ENCODE measurements around the gene HEXIM1. TPM values are rescaled to one million over a fixed set of nuclear protein-coding genes. Genes with fewer than 3 reads are reported as not detected.

Gene HEXIM1
- total RNA-seq, 2 donors from 2014 or later: 34.9 to 89.1 TPM

DNA sequence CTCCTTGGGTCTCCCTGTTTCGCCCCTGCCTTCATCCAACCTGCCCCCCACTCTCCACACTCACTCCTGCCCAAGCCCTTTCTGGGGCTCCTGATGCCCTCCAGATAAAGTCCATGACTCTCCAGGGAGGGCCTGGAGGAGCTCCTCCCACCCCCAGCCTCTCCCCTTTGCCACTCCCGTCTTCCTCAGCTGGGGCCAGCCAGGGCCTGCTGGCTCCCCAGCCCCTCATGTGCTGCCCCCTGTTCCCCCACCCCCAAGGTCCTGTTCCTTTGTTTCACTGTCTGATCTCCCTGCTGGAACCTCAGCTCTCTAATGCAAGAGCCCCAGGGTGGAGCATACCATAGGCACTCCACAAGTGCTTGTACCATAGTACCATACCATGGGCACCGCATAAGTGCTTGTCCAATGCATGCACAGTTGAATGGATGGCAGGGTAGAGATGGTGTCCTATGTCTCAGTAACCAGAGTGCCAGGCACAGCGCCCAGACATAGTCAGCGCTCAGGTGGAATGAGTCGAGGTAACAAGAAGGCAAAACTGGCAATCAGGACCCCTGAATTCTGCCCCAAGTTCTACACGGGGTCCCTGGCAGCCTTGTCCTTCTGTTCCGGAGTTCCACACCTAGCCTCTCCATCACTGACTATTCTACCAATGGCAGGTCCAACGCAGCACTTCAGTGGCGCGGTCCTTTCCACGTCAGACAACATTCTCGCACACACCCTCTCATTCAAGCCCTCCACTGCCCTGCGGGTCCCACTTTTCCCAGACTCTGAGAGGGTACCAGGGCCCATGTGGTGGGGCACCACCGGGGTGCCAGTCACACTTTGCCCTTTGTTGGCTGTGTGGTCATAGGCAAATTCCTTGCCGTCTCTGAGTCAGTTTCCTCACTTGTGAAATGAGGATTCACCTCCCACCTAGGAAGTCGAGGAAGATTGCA is 17.3 kb upstream of the HEXIM1 start:
- TF ChIP-seq, protein P1, sequence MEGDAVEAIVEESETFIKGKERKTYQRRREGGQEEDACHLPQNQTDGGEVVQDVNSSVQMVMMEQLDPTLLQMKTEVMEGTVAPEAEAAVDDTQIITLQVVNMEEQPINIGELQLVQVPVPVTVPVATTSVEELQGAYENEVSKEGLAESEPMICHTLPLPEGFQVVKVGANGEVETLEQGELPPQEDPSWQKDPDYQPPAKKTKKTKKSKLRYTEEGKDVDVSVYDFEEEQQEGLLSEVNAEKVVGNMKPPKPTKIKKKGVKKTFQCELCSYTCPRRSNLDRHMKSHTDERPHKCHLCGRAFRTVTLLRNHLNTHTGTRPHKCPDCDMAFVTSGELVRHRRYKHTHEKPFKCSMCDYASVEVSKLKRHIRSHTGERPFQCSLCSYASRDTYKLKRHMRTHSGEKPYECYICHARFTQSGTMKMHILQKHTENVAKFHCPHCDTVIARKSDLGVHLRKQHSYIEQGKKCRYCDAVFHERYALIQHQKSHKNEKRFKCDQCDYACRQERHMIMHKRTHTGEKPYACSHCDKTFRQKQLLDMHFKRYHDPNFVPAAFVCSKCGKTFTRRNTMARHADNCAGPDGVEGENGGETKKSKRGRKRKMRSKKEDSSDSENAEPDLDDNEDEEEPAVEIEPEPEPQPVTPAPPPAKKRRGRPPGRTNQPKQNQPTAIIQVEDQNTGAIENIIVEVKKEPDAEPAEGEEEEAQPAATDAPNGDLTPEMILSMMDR (IDR thresholded peaks at IDR 0.05): no peak
- no peak for DNase-seq (ENCODE audit: low spot score)
- Histone ChIP-seq H3K27ac (peak overlapping the region; percentile 89 to 99), H3K4me3 (peak overlapping the region; percentile 96), H3K27me3 (replicated peaks; ENCODE audit: insufficient read depth) (no peaks in the 10 kb centered on the region), H3K4me1 (ENCODE audit: control insufficient read depth in 1 of 2, low read depth in 2 of 2) (peaks cover 28 to 64% of the 10 kb centered on the region in 2 donors), H3K9me3 (no peaks in the 10 kb centered on the region), H3K36me3 (no peaks in the 10 kb centered on the region)
- ATAC-seq (ENCODE audit: insufficient number of reproducible peaks, low FRiP score, low read depth): no peak

DNA sequence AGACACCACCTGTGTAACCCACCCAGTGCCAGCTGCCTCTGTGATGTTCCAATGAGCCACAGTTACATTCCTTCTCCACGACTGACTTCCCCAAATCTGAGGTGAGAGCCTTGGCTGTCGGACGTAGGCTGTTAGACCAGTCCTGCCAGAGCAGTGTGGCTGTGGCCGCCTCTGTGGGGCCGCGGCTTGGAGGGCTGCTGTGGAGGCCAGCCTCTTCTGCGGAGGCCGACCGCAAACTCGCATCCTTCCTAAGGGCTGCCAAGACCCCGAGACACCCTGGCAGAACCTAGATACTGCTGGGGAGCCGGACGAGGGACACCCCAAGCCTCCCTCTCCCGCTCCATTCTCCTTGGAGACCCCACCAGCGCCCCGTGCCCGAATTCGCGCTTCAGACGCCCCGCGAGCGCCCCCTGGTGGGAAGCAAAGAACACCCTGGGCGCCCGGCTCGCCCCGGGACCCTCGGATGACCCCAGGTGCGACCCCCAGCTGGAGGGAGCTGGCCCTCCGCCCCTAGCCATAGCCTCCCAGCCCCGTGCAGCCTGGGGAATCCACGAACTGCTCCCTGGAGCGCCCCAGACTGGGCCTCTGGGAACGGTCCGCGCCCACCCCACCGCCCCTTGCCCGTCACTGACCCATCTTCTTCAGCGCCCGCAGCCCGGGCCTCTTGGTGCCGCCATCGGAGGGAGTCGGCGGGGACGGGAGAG is 16.5 kb upstream of the HEXIM1 start:
- H3K36me3 ChIP-seq: no peaks in the 10 kb centered on the region
- no peak for ATAC-seq (ENCODE audit: insufficient number of reproducible peaks, low FRiP score, low read depth)
- peaks cover 34 to 65% of the 10 kb centered on the region in 2 donors for H3K4me1 ChIP-seq (ENCODE audit: control insufficient read depth in 1 of 2, low read depth in 2 of 2)
- H3K27ac ChIP-seq: peak overlapping the region; percentile 89 to 99
- H3K27me3 ChIP-seq (replicated peaks; ENCODE audit: insufficient read depth): no peaks in the 10 kb centered on the region
- TF ChIP-seq, protein P1 (IDR thresholded peaks at IDR 0.05): peak; percentile 95
- peak overlapping the region; percentile 96 for H3K4me3 ChIP-seq
- DNase-seq (ENCODE audit: low spot score): no peak
- no peaks in the 10 kb centered on the region for H3K9me3 ChIP-seq

DNA sequence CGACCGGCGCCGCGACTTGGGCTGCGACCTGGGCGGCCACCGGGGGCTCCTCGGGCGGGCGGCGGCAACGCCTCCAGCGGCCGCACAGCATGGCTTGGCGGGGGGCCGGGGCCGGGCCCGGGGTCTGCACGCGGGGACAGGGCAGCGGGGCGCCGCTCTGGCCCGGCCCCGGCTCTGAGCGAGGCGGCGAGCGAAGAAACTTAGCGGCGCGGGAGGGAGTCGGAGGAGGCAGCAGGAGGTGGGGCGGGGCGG is 16.0 kb upstream of the HEXIM1 start, which contains the start of gene PLCD3:
TSS of gene PLCD3 (minus strand) at position 196 of the 252 bp plus-strand sequence. CDS start at position 91, 105 bp downstream.
- no peaks in the 10 kb centered on the region for H3K36me3 ChIP-seq
- peak within 1 kb of the TSS; percentile 96 for H3K4me3 ChIP-seq
- DNase-seq (ENCODE audit: low spot score) (no peak), ATAC-seq (ENCODE audit: insufficient number of reproducible peaks, low FRiP score, low read depth) (no peak)
- peak within 1 kb of the TSS; percentile 99 to 100 for H3K27ac ChIP-seq
- no peaks in the 10 kb centered on the region for H3K9me3 ChIP-seq
- TF ChIP-seq, protein P1 (IDR thresholded peaks at IDR 0.05): no peak
- peaks cover 33 to 65% of the 10 kb centered on the region in 2 donors for H3K4me1 ChIP-seq (ENCODE audit: control insufficient read depth in 1 of 2, low read depth in 2 of 2)
- no peaks in the 10 kb centered on the region for H3K27me3 ChIP-seq (replicated peaks; ENCODE audit: insufficient read depth)

- no peak for DNase-seq (ENCODE audit: low spot score)
- Histone ChIP-seq H3K4me3 (peak overlapping the region; percentile 96), H3K36me3 (no peaks in the 10 kb centered on the region), H3K27me3 (replicated peaks; ENCODE audit: insufficient read depth) (no peaks in the 10 kb centered on the region), H3K27ac (peak overlapping the region; percentile 99 to 100), H3K4me1 (ENCODE audit: control insufficient read depth in 1 of 2, low read depth in 2 of 2) (peaks cover 27 to 61% of the 10 kb centered on the region in 2 donors), H3K9me3 (no peaks in the 10 kb centered on the region)
- peak; percentile 16 for ATAC-seq (ENCODE audit: insufficient number of reproducible peaks, low FRiP score, low read depth)
- TF ChIP-seq, protein P1 (IDR thresholded peaks at IDR 0.05): peak; percentile 78
Measured at GRCh38 chr17:45132572-45133463, 15.5 kb upstream of the HEXIM1 start.

Data from thoracic aorta (tissue), 2 donors.